Left colon (tissue), 2 donors: ENCODE results near the gene CXCL16. TPM values are rescaled to one million over a fixed set of nuclear protein-coding genes. Genes with fewer than 3 reads are reported as not detected.
A peak's percentile ranks its signal among the peaks of the same experiment; 100 is the strongest.

ENCODE experiments used
- ATAC-seq: fragments of 200-7000 bp; cut with Tn5 transposase; one replicate; pipeline ENCODE4 v1.9.1; 2020; ENCODE audit warnings: mild to moderate bottlenecking, moderate library complexity
- DNase-seq, 2 donors: peaks; one replicate each; pipeline ENCODE4 v3.0.0-alpha.2; 2020
- intact Hi-C, 2 donors: fragments of 100-400 bp; cut with DNase I in 1 of 2; cut with micrococcal nuclease in 1 of 2; formaldehyde crosslinking; loops; one replicate each; pipeline versions ENCODE4 v1.11.2 to v1.14.0; 2022; cut with DNase I, micrococcal nuclease
- total RNA-seq, 2 donors: library from RNA; stranded (reverse); fragmentation: NEBNext Ultra II Directional; extraction: Animal tissue kit (Norgen Biotek cat#: 25700); gene quantifications; one replicate each; pipeline ENCODE4 v1.2.1, GENCODE V29; 2021
- donor health status: DM: no; HTN: no; CAD: no.
- donor health status: DM: yes; HTN: yes; CAD: no.

CXCL16 gene
- total RNA-seq, 2 donors from 2014 or later, result 36.2 to 52.3 TPM

GRCh38 chr17:4766201-4766600, 26.5 kb upstream of the CXCL16 start:
- DNase-seq (no peak), ATAC-seq (no peak)
- intact Hi-C loops, result no loop called here

- intact Hi-C loops, result no loop called here
- DNase-seq (no peak), ATAC-seq (no peak)
Measured at GRCh38 chr17:4764595-4764994, 24.9 kb upstream of the CXCL16 start.

- ATAC-seq (peak; percentile 82), DNase-seq (no peak)
- intact Hi-C loops, result no loop called here
Measured at GRCh38 chr17:4759776-4760236, 20.1 kb upstream of the CXCL16 start.

- no peak for ATAC-seq
- intact Hi-C loops, result no loop called here
- no peak for DNase-seq
Measured at GRCh38 chr17:4753392-4753791, 13.7 kb upstream of the CXCL16 start.

DNA sequence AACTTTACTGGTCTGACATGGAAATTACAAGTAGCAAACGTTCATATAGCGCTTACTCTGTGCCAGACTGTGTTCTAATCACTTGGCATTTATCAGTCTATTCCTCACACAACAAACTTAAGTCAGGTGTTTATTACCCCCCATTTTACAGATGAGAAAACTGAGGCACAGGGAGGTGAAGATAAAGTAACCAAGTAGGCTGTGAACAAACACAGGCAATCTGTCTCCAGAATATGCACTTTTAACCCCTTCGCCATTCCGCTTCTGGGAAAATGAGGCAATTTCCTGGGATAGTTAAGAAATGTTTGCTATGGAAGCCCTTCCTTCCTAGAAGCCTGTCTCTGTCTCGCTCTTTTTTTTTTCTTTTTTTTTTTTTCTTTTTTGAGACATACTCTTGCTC, 12.2 kb upstream of the CXCL16 start:
- ATAC-seq (no peak), DNase-seq (no peak)
- intact Hi-C loops, result no loop called here

DNA sequence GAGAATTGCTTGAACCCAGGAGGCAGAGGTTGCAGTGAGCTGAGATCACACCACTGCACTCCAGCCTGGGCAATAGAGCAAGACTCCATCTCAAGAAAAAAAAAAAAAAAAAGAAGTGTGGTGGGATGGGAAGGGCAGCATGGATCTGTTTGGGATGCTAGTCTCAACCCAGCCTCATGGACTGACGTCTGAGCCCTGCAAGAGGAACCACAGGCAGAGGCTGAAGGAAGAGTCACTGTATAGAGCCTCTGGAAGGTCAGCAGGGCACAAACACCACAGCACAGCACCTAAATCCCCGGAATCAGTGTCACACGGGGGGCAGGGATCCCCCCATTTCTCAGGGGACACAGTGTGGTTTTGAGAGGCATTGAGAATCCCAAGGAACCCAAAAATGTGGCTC, 10.9 kb upstream of the CXCL16 start:
- intact Hi-C loops, result no loop called here
- ATAC-seq (no peak), DNase-seq (no peak)

DNA sequence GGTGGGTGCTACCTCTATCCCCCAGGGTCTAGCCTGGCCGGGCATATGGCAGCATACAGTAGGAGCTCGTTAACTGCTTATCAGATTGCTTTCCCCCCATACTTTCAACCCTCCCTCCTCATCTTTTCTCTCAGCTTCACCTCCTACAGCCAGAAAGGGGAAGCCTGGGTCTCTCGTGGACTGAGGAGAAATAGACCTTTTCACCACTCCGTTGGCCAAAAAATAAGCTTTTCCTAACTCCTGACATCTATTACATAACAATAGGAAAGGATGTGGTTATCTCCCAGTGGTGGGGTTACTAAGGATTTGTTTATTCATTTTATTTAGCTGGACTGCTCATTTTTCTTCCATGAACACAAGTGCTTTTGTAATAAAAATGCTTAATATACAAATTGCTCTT, 9.0 kb upstream of the CXCL16 start:
- ATAC-seq (no peak), DNase-seq (no peak)
- intact Hi-C loops, result no loop called here

DNA sequence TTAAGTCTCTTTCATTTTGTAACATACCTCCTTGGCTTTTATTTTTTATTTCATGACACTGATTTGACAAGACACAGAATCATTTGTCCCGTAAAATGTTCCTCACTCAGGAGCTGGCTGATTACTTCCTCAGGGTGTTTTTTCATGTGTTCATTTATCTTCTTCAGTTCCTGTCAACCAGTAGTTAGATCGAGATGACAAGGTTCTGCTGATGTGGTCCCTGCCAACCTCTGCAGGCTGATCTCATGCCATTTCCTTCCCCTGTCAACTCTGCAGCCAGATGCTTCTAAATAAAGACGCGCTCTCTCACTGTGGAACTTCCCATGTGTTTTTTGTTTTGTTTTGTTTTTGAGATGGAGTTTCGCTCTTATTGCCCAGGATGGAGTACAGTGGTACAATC, 8.1 kb upstream of the CXCL16 start:
- intact Hi-C loops, result no loop called here
- DNase-seq, result no peak
- ATAC-seq, result no peak

- intact Hi-C loops, result no loop called here
- no peak for ATAC-seq
- no peak for DNase-seq
Measured at GRCh38 chr17:4744999-4745969, 5.6 kb upstream of the CXCL16 start.

GRCh38 chr17:4743898-4744297, 4.2 kb upstream of the CXCL16 start:
- DNase-seq, result no peak
- intact Hi-C loops, result no loop called here
- no peak for ATAC-seq

DNA sequence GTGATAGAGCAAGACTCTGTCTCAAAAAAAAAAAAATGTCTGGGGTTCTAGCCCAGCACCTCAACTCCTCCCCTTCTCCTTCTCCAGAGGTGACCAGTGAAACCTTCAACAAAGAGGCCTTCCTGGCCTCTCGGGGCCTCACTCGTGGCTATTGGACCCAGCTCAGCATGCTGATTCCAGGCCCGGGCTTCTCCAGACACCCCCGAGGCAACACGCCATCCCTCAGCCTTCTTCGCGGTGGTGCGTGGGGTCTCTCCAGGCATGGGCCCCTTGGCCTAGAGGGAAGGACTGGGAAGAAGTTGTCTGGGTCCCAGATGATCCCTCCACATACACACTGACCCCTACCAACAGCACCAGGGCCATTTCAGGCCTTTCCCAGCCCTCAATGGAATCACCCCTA, 3.5 kb upstream of the CXCL16 start:
- intact Hi-C loops, result no loop called here
- no peak for ATAC-seq

GRCh38 chr17:4742629-4743028, 2.9 kb upstream of the CXCL16 start:
- intact Hi-C loops, result no loop called here
- no peak for DNase-seq
- ATAC-seq, result peak; percentile 10

More for the DNA sequence above, 3.5 kb upstream of the CXCL16 start:
- no peak for DNase-seq

GRCh38 chr17:4742133-4742532, 2.4 kb upstream of the CXCL16 start:
- intact Hi-C loops, result no loop called here
- DNase-seq, result no peak
- no peak for ATAC-seq

- intact Hi-C loops, result no loop called here
- ATAC-seq, result no peak
- DNase-seq, result no peak
Measured at GRCh38 chr17:4741544-4741943, 1.8 kb upstream of the CXCL16 start.

DNA sequence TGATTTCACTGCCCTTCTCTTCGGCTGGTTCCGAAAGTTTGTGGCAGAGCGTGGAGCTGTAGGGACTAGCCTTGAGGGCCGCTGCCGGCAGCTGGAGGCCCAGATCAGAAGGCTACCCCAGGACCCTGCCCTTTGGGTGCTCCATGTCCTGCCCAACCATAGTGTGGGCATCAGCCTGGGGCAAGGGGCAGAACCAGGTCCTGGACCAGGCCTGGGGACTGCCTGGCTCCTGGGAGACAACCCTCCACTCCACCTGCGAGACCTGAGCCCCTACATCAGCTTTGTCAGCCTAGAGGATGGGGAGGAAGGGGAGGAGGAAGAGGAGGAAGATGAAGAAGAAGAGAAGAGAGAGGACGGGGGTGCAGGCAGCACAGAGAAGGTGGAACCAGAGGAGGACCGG, 856 bp upstream of the CXCL16 start:
- ATAC-seq (no peak), DNase-seq (no peak)
- intact Hi-C loops, result no loop called here

GRCh38 chr17:4740025-4740351, 260 bp upstream of the CXCL16 start:
- no peak for DNase-seq
- ATAC-seq, result no peak
- intact Hi-C loops, result no loop called here

DNA sequence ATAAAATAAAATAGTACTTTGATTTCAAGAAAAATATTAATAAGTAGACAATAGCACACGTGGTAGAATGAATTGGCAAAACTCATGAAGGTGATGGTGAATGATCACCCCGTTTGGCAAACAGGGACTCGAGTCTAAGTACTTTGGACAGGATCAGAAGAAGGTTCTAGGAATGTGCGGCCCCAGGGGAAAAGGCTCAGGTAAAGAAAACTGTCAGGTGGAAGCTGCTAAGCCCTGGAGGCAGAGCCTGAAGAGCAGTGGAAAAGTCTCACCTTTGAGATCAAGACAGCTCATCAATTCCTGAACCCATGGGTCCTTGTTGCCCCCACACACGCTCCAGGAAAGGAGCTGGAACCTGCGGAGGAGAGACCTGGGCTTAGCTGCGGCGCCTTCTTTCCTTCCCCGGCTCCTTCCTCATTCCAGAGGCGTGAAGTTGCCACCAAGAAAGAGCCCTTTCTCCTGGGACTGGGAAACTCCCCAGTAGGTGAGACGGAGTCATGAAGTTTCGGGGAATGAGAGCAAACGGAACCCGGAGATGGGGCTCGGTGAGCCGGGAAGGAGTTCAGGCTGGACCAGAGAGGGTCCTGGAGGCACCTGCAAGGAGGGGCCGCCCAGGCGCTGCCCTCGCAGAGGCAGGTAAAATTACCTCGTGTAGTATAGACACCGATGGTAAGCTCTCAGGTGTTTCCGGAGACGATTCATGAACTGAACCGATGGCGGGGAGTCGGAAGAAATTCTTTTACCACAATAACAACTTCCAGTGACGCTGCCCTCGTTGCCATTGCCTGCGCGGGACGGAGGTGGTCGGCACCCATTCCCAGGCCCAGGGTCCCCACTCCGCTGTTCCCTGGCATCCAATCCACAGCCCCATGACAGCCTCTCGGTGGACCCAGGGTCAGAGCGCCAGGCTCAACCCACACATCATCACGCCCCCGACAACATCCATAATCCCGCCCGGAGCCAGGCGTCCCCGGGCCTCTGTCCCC, 1.3 kb downstream of the CXCL16 start:
- intact Hi-C loops, result loop anchor here in 1 of 2 donors (10.0 kb wide), 1 partner anchor 46 kb away; the partner anchor contains the start of genes GLTPD2 and VMO1

DNA sequence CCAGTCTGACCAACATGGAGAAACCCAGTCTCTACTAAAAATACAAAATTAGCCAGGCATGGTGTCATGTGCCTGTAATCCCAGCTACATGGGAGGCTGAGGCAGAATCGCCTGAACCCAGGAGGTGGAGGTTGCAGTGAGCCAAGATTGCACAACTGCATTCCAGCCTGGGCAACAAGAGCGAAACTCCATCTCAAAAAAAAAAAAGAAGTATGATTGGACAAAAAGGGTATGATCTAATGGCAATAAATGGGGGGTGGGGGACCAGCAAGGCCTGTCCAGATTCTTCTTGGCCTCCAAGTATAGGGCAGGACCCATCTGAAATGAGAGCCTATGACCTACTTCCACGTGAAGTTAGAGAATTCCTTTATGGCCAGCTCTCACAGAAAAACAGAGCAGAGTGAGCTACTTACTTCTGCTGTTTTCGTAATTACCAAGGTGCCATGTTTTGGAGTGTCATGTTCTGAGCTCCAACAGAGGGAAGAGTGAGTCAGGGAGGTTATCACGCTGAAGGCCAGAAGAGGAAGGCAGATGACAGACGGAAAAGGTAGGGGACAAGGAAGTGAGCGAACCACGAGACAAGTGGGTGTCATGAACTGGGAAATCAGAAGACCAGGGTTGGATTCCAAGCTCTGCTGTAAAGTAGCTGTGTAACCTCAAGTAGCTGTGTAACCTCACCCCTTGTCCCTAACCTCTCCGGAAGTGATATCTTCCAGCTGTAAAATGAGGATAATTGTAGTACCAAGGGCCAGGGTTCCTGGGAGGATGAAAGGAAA, 3.7 kb downstream of the CXCL16 start:
- ATAC-seq (no peak), DNase-seq (no peak)
- intact Hi-C loops, result loop anchor here in 1 of 2 donors (10.0 kb wide), 1 partner anchor 49 kb away; the partner anchor contains the start of genes GLTPD2 and VMO1

More for the DNA sequence above, 1.3 kb downstream of the CXCL16 start:
- ATAC-seq, result peak; percentile 73
- DNase-seq, result peak in 1 of 2 donors; percentile 51
